ENCODE results near the gene GPR55.
A peak's percentile ranks its signal among the peaks of the same experiment; 100 is the strongest.

The GPR55 gene

GRCh38 chr2:230913406-230914143 lies 11.5 kb downstream of the GPR55 start:
- Histone ChIP-seq H3K9me3 (ENCODE audit: control insufficient read depth, low read length) (no peaks in the 10 kb centered on the region), H3K79me2 (no peaks in the 10 kb centered on the region), H2AFZ (no peak overlapping the region), H3K36me3 (ENCODE audit: control insufficient read depth, insufficient read depth, low read length) (no peaks in the 10 kb centered on the region), H3K4me2 (ENCODE audit: low read length) (no peak overlapping the region), H3K4me1 (no peaks in the 10 kb centered on the region), H3K4me3 (ENCODE audit: low read depth, low read length) (no peak overlapping the region), H3K9ac (no peak overlapping the region), H3K27ac (no peak overlapping the region), H3K27me3 (ENCODE audit: control insufficient read depth, insufficient read depth, low read length) (no peaks in the 10 kb centered on the region)
- TF ChIP-seq, protein P1, sequence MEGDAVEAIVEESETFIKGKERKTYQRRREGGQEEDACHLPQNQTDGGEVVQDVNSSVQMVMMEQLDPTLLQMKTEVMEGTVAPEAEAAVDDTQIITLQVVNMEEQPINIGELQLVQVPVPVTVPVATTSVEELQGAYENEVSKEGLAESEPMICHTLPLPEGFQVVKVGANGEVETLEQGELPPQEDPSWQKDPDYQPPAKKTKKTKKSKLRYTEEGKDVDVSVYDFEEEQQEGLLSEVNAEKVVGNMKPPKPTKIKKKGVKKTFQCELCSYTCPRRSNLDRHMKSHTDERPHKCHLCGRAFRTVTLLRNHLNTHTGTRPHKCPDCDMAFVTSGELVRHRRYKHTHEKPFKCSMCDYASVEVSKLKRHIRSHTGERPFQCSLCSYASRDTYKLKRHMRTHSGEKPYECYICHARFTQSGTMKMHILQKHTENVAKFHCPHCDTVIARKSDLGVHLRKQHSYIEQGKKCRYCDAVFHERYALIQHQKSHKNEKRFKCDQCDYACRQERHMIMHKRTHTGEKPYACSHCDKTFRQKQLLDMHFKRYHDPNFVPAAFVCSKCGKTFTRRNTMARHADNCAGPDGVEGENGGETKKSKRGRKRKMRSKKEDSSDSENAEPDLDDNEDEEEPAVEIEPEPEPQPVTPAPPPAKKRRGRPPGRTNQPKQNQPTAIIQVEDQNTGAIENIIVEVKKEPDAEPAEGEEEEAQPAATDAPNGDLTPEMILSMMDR (IDR thresholded peaks at IDR 0.05), result peak; percentile 43

DNA sequence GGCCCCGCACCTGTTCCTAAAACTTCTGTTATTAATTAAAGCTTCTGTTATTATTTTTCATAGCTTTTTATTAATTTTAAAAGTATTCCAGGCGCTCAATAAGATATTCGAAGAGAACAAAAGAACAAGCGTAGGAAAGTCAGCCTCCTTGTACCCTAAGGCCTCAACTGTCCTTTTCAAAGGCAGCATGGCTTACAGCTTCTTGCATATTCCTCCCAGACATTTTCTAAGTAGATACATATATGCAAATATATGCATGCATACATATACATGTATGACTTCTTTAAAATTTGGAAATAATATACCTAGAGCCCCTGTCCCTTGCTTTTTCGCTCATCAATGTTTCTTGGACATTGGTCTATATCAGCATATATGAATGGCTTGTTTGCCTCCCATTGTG lies 12.3 kb downstream of the GPR55 start:
- TF ChIP-seq, protein P1 (IDR thresholded peaks at IDR 0.05), result no peak
- Histone ChIP-seq H3K79me2 (no peaks in the 10 kb centered on the region), H3K4me3 (ENCODE audit: low read depth, low read length) (no peak overlapping the region), H3K27ac (no peak overlapping the region), H2AFZ (no peak overlapping the region), H3K9me3 (ENCODE audit: control insufficient read depth, low read length) (no peaks in the 10 kb centered on the region), H3K4me2 (ENCODE audit: low read length) (no peak overlapping the region), H3K36me3 (ENCODE audit: control insufficient read depth, insufficient read depth, low read length) (no peaks in the 10 kb centered on the region), H3K4me1 (no peaks in the 10 kb centered on the region), H3K9ac (no peak overlapping the region), H3K27me3 (ENCODE audit: control insufficient read depth, insufficient read depth, low read length) (no peaks in the 10 kb centered on the region)

DNA sequence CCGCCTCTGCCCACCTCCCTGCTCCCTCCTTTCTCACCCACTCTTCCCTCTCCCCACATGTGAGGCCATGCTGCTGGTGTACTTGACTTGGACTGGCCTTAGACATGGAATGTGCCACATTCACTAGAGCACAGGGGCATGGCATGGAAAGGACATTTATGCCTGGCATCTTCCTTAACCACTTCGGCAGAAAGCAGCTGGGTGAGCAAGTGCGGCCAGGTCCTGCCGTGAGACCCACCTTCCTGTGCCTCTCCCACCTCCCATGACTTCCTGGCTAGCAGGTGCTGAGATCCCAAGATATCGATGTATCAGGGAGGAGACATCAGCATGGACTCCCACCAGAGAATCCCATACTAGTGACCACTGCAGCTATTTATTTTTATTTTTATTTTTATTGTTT lies 13.0 kb downstream of the GPR55 start:
- Histone ChIP-seq H3K9ac (no peak overlapping the region), H3K4me3 (ENCODE audit: low read depth, low read length) (no peak overlapping the region), H3K4me1 (no peaks in the 10 kb centered on the region), H3K9me3 (ENCODE audit: control insufficient read depth, low read length) (no peaks in the 10 kb centered on the region), H2AFZ (no peak overlapping the region), H3K27ac (no peak overlapping the region), H3K36me3 (ENCODE audit: control insufficient read depth, insufficient read depth, low read length) (no peaks in the 10 kb centered on the region), H3K27me3 (ENCODE audit: control insufficient read depth, insufficient read depth, low read length) (no peaks in the 10 kb centered on the region), H3K4me2 (ENCODE audit: low read length) (no peak overlapping the region), H3K79me2 (no peaks in the 10 kb centered on the region)
- TF ChIP-seq, protein P1 (IDR thresholded peaks at IDR 0.05), result no peak

DNA sequence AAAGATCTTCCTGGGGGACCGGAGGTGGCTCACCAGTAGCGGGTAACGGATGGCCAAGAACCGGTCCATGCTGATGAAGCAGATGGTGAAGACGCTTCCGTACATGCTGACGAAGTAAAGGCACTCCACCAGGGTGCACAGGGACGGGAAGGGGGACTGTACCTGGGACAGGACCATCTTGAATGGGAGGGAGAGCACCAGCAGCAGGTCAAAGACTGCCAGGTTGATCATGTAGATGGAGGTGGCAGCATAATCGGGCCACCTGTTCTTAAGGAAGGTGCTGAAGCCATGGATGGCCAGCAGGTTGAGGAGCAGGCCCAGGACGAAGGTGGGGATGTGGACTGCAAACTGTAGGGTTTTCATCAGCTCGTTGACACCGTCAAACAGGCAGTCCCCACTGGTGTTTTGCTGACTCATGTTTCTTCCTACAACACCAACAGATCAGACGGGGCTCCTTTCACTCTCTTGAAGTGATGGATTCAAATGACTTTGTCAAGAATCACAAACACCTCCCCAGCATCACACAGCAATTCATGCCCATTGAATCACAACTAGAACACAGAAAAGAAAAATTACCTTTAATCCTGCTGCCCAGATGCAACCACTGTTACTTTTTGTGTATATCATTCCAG lies 14.4 kb downstream of the GPR55 start:
- Histone ChIP-seq H3K79me2 (no peaks in the 10 kb centered on the region), H3K4me3 (ENCODE audit: low read depth, low read length) (no peak overlapping the region), H3K9me3 (ENCODE audit: control insufficient read depth, low read length) (no peaks in the 10 kb centered on the region), H3K4me1 (no peaks in the 10 kb centered on the region), H3K36me3 (ENCODE audit: control insufficient read depth, insufficient read depth, low read length) (no peaks in the 10 kb centered on the region), H3K9ac (no peak overlapping the region), H3K27me3 (ENCODE audit: control insufficient read depth, insufficient read depth, low read length) (no peaks in the 10 kb centered on the region), H3K27ac (no peak overlapping the region), H2AFZ (no peak overlapping the region), H3K4me2 (ENCODE audit: low read length) (no peak overlapping the region)
- TF ChIP-seq, protein P1 (IDR thresholded peaks at IDR 0.05), result no peak

Measured in parathyroid adenoma (tissue), 2 donors.